T-helper 2 cell treated with Interferon-gamma antibody and Interleukin-4, amounts not matched to agents 100 ng/mL and 5 ng/mL, for 36 hours (primary cell): ENCODE measurements around the gene ESCO1. TPM values are rescaled to one million over a fixed set of nuclear protein-coding genes. Genes with fewer than 3 reads are reported as not detected.
"Not testable (repeated sequence)": the region's sequence is repeated elsewhere in the genome, so short reads cannot be mapped to it uniquely, and the experiment has no call there.

Experiments
- intact Hi-C: fragments of 100-400 bp; cut with micrococcal nuclease; formaldehyde crosslinking; loops from one replicate; pipeline ENCODE4 v1.15.1; 2023
- total RNA-seq: library from RNA; stranded (reverse); gene quantifications from 2 replicates; pipeline ENCODE4 v1.2.3, GENCODE V29; 2022

ESCO1 gene
- total RNA-seq, 1 donor from 2014 or later: 18.5 TPM

DNA sequence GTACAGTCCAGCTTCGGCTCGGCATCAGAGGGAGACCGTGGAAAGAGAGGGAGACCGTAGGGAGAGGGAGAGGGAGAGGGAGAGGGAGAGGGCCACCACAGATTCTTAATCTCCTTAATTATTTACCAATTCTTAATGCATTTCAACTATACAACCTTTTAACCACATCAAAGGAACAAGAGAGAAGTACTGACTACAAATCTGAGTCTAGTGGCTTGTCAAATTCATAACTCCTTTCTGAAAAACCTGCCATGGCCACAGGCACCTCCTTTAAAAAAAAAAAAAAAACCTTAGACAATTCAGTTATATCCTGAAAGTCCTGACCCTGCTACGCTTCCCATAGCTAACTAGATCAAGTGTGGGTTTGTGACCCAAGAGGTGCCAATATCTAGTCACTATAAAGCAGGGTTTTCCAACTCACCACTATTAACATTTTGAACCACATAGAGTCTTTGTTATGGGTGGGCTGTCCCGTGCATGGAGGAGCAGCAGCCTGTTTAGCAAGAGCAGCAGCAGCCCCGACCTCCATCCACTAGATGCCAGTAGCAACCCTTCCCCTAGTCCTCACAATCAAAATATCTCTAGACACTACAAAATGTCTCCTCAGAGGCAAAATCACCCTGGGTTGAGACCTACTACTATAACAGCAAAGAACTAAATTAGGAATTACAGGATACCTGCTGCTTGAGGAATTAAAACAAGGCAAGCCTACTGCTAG lies 6.8 kb downstream of the ESCO1 start:
- intact Hi-C loops: no loop called here

DNA sequence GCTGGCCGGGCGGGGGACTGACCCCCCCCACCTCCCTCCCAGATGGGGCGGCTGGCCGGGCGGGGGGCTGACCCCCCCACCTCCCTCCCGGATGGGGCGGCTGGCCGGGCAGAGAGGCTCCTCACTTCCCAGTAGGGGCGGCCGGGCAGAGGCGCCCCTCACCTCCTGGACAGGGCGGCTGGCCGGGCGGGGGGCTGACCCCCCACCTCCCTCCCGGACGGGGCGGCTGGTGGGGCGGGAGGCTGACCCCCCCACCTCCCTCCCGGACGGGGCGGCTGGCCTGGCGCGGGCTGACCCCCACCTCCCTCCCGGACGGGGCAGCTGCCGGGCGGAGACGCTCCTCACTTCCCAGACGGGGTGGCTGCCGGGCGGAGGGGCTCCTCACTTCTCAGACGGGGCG lies 8.1 kb downstream of the ESCO1 start:
- intact Hi-C loops: not testable (repeated sequence)

DNA sequence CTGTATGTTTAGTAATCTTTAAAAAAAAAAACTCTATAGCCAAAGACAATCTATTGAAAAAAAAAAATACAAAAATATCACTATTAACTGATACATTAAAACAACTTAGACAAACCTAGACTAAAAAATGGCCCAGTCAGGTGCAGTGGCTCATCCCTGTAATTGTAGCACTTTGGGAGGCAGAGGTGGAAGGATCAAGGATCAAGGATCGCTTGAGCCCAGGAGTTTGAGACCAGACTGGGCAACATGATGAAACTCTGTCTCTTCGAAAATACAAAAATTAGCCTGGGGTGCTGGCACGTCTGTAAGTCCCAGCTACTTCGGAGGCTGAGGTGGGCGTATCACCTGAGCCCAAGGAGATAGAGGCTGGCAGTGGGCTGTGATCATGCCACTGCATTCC lies 16.1 kb downstream of the ESCO1 start:
- intact Hi-C loops: no loop called here

DNA sequence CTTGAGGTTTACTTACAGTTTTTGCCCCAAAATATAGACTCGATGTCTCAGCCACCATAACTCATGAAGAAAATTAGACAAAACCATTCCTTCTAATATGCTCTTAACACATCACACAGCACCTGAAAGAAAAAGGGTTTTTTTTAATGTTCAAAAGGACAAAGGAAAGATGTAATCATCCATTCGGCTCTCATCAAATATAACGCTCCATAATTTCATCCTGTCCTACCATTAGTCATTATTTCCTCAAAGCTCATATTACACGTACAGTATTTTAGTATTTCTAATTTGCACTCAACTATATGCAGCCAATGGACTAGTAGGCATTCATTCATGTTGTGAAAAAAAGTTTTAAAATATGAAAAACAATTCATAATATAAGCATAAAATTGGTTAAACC lies 24.8 kb downstream of the ESCO1 start:
- intact Hi-C loops: no loop called here

DNA sequence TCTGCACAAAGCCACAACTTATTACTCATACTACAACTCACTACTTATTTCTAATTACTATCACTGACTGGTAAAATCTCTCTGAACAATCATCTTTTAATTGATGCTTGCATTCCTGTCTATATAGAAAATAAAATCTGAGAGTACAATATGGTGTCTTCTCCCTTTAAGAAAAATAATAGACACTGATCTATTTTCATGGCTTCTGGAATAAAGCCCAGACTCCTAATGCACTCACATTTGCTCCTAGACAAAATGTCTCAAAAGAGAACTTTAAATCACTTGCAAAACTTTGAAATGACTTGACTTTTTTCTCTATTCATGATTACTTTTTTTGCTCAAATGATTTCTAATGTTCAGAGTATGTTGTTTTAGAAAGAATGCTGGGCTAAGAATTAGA lies 28.7 kb downstream of the ESCO1 start:
- intact Hi-C loops: no loop called here

DNA sequence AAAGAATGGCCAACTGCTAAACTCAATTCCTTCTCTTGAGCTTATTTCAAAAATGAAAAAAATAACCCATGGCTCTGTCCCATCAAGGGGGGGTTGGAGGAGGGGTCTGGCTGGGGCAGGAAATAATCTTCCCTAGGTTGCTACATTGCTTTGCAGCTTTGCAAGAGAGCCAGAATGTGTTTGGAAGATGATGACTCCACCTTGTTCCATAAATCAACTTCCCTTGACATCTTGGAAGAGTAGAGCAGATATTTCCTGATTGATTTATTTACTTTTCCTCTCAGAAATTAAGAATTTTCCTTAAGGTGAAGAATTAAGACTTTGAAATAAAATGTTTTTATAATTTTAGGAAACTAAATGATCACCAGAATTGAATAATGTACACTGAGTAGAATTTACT lies 41.3 kb downstream of the ESCO1 start:
- intact Hi-C loops: no loop called here

DNA sequence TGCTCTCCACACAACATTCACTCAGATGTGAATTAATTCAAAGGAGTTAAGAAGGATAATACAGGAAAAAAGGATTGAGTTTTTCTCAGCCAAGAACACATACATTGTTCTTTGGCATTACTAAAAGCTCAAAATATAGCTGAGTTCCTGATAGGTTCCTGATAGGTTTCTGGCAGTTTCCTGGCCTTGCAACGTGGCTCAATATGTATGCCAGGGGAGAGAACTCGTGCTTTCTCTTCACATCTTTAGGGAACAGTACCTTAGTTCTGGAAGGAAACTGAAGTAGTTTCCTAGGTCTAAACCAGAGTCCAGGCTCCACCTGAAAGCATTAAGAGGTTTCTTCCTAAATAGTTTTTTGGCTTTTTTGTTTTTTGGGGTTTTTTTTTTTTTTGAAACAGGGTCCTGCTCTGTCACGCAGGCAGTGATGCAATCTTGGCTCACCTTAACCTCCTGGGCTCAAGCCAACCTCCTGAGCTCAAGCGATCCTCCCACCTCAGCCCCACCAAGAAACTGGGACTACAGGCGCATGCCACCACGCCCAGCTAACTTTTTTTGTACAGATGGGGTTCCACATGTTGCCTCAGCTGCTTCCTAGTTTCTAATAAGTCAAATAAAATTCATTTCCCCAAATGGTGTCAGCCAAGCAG lies 42.8 kb downstream of the ESCO1 start:
- intact Hi-C loops: no loop called here

DNA sequence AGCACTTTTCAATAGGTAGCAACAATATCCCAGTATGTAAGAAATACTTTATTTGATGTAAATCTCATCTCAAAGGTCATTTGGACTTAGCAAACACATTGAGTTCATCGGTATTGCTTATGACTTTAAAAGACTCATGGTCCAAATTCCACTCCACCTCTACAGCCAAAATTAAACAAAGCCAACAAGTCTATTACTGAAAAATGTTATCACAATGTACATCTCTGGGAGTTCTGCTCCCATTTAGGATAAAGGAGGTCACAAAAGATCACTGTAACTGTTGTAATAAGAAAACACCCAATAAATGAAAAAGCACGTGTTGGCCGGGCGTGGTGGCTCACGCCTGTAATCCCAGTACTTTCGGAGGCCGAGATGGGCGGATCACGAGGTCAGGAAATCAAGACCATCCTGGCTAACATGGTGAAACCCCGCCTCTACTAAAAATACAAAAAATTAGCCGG lies 50.0 kb downstream of the ESCO1 start:
- intact Hi-C loops: no loop called here

DNA sequence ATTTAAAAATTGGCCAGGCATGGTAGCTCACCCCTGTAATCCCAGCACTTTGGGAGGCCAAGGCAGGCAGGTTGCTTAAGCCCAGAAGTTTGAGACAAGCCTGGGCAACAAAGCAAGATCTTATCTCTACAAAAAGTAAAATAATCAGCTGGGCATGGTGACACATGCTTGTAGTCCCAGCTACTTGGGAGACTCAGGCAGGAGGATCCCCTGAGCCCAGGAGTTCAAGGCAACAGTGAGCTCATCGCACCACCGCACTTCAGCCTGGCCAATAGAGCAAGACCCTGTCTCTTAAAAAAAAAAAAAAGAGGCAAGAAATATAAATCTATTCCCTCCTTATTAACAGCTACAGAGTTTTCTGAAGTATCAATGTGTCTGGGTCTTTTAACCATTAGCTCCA lies 51.9 kb downstream of the ESCO1 start:
- intact Hi-C loops: no loop called here

DNA sequence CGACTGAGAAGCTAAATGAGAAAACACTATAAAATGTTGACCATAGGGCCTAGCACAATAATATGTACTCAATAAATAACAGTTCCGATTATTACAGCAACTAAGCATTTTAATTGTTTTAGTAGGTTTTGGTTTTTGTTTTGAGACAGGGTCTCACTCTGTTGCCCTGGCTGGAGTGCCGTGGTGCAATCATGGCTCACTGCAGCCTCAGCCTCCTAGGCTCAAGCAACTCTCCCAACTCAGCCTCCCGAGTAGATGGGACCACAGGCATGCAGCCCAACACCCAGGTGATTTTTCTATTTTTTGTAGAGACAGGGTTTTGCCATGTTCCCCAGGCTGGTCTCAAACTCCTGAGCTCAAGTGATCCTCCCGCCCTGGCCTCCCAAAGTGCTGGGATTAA lies 54.1 kb downstream of the ESCO1 start:
- intact Hi-C loops: no loop called here

DNA sequence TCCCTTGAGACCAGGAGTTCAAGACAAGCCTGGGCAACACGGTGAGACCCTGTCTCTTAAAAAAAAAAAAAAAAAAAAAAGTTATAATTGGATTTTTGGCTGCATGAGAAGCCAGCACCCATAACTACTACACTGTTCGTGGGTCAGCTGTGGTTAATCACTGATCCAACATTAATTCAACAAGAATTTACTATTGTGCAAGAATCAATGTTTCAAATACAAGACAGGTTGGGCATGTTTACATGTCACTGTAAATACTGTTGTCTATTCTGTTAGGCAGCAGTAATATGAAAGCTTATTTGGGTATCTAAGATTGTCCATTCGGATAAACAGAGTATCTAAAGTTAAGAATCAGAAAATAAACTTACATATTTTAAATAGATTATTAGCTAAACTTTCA lies 62.3 kb downstream of the ESCO1 start:
- intact Hi-C loops: no loop called here

DNA sequence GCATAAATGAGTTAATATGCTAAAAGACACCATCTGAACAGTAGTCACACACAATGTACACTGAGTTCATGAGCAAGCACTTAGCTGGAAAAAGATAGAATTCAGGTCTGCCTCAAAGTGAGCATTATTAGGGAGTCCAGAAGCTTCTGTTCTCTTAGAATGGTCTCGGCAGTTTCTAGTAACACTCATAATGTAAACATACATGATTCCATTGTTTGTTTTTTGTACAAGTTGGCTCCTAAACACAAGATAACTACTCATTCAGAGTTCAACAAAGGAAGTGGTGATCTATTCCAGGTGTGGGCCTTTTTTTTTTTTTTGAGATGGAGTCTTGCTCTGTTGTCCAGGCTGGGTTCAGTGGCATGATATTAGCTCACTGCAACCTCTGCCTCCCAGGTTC lies 66.2 kb downstream of the ESCO1 start:
- intact Hi-C loops: no loop called here

DNA sequence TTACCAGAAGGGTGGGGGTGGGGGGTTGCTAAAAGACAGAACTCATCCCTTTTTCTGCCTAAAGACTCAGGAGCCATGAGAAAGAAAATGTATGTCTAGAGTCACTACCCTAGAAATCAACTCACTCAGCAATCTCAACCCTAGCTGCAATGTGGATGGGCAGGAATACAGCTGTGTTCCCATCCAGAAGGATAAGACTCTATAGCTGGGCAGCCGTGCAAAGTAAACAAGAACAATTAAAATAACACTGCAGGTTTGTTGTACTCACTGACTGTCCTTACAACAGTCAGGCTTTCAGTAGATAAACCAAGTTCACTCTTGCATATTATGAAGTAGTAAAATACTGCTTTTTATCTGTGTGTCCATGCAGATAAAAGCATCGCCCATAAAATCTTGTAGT lies 74.0 kb downstream of the ESCO1 start:
- intact Hi-C loops: no loop called here

DNA sequence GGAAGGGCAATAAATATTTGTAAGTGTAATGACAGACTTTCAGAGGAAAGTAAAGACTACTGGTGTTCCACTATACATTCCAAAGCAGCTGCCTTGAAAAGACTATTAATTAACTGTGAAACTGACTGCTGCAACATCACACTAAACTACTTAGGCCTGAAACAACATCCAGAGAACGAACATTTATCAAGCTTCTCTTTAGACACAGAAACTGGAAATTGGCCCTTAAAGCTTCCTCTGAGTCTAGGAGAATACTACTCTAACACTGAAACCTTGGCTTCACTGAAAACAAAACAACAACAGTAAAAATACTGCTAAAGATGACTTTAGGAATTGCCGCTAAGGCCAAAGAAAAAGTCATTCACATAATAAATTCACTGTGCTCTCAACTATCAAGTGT lies 74.6 kb downstream of the ESCO1 start:
- intact Hi-C loops: no loop called here

DNA sequence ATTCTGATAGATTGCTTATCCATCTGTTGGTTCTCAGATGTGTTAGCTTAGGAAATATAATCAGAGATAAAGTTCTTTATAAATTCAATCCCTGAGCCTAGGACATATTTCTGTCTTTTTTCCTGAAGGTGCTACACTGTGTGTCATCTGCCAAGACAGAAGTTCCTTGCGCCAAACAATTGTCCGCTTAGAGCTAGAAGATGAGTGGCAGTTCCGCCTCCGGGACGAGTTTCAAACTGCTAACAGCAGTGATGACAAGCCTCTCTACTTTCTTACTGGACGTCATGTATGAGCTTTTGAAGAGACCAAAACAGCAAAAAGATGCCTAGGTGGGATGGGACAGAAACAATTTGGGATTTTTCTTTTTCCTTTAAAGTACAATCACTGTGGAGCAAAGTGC lies 78.0 kb downstream of the ESCO1 start:
- intact Hi-C loops: no loop called here

DNA sequence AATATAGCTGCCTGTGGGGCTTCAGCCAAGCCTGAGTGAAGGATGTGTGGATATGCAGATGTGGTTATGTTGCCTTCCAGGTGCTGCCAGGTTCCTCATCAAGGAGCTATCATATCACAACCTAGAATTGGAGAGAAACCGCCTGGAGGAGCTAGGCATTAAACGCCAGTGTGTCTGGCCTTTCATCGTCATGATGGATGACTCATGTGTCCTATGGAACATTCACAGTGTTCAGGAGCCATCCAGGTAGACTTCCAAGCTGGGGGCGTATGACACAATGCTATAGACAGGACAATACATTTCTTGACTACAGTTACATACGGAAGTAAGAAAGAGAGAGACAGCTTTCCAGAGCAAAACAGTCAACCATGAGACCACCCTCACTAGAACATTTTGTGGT lies 86.8 kb downstream of the ESCO1 start:
- intact Hi-C loops: no loop called here

DNA sequence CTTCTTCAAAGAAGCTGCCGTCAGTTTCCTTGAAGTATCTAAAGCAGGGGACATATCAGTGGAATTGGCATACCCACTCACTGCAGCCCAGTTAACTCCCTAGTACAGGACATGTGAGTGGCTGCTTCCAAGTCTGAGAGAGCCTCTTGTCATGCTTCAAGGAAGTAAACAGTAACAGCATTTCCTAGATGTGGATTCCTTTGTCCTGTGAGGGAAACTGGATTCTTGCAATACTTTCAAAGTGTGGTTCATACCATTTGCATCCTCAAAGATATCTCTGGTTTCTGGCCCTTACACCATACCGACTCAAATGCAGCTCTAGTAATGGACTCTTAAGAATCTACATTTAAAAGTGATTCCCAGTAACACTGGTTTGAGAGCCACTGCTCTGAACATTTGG lies 87.2 kb downstream of the ESCO1 start:
- intact Hi-C loops: no loop called here

DNA sequence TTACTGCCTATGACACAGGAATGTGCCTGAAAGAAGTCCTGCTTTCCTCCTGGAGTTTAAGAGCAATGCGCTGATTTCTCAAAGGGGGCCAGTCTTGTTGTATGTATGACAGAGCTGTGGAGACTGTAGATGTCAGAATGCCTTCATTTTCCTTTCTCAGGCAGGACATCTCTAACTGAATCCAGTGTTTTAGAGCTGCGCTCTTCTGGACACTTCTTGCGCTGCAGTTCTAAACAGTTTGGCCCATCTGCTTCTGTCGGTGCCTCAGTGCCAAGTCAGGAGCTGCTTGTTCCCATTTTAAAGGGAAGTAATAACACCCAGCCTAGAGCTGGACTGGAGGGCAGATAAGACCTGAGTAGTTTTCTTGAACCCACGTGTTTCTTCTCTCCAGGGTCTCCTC lies 91.4 kb downstream of the ESCO1 start:
- intact Hi-C loops: no loop called here

DNA sequence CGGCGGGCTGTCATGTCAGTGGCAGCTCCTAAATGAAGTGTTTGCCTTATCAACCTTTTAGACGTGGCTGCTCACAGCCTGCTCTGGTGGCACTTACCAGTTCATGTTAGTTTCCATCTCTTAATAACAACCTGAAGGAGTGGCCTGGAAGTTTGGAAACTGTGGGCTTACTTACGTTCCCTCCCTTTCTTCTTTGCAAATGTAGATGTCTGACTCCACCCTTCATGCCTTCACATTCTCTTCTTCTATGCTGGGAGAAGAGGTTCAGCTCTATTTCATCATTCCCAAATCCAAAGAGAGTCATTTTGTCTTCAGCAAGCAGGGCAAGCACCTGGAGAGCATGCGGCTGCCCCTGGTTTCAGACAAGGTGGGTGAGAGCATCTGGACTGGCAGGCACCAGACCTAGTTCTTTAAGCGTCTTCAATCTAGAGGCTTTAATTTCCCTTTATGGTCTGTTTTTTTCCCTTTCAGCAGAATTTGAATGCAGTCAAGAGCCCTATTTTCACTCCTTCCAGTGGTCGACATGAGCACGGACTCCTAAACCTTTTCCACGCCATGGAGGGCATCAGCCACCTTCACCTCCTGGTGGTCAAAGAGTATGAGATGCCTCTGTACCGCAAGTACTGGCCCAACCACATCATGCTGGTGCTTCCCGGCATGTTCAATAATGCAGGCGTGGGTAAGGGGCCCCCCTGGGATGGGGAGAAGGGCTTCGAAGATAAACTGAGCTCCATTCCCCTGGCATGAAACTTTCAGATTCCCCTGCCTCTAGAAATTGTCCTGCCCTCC lies 92.4 kb downstream of the ESCO1 start:
- intact Hi-C loops: no loop called here

DNA sequence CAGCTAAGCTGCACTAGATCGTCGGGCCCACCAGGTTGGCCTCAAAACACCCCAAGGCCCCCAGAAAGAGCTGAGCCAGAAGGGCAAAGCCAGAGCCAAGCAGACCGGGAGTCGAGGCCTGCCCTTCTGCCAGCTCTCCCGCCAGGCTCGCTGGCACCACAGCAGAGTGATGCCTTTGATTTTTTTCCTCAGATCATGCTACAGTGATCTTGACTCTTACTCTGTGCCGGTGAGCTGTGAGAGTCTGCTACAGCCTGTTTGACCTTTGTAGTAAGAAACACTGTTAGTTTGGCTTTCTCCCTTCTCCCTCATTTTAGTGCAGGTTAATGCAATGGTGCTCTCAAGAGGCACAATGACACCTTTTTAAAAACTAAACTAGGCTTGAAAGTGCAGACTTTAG lies 97.8 kb downstream of the ESCO1 start:
- intact Hi-C loops: no loop called here

DNA sequence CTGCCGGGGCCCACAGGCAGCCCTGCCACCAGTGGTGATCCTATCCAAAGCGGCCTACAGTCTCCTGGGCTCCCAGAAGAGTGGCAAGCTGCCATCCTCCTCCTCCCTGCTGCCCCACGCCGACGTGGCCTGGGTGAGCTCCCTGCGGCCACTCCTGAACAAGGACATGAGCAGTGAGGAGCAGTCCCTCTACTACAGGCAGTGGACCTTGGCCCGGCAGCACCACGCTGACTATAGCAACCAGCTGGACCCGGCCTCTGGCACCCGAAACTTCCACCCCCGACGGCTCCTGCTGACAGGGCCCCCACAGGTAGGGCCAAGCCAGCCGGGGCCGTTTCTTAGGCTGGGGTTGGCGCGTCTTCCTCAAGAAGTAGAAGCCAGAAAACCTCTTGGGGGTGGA lies 100.5 kb downstream of the ESCO1 start:
- intact Hi-C loops: no loop called here

DNA sequence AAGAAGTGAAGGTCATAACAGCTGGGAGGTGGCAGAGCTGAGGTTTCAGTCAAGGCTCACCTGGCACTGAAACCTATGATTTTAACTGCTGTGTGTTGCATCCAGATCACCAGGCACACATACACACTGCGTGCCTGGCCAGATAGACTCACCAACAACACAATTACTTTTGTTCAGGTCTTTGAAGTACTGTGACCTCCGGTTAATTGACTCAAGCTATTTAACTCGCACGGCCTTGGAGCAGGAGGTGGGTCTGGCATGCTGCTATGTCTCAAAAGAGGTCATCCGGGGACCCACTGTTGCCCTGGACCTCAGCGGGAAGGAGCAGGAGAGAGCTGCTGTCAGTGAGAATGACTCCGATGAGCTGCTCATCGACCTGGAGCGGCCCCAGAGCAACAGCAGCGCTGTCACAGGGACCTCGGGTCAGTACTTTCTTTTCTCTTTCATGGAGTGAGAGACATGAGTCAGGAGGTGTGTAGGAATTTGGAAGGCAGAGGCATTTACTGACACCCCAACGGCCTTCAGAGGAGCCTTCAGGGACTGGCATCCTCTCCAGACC lies 104.1 kb downstream of the ESCO1 start:
- intact Hi-C loops: no loop called here
